Measurements from ENCODE around the gene GNG13.
"Not testable (repeated sequence)": the region's sequence is repeated elsewhere in the genome, so short reads cannot be mapped to it uniquely, and the experiment has no call there.

GNG13 gene

DNA sequence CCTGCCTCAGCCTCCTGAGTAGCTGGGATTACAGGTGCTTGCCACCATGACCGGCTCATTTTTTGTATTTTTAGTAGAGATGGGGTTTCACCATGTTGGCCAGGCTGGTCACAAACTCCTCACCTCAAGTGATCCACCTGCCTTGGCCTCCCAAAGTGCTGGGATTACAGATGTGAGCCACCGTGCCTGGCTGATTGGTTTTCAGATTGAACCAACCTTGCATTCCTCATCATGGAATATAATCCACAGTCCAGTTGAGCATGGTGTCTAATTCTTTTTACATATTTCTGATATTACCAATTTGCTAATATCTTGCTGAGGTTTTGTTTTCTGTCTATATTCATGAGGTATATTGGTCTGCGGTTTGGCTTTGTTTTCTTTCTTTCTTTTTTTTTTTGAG is 36.3 kb upstream of the GNG13 start:
- H3K9me3 Mint-ChIP-seq, H3K4me1 Mint-ChIP-seq, H3K27ac Mint-ChIP-seq, H3K36me3 Mint-ChIP-seq, H3K4me3 Mint-ChIP-seq, H3K27me3 Mint-ChIP-seq: not testable (repeated sequence)

- Mint-ChIP-seq H3K4me1 (no peaks in the 10 kb centered on the region), H3K9me3 (no peaks in the 10 kb centered on the region), H3K4me3 (no peak overlapping the region), H3K27me3 (peaks cover 1% of the 10 kb centered on the region), H3K27ac (no peak overlapping the region), H3K36me3 (no peaks in the 10 kb centered on the region)
Observed at GRCh38 chr16:836221-836620, 35.7 kb upstream of the GNG13 start.

GRCh38 chr16:835373-835772 is 34.8 kb upstream of the GNG13 start:
- Mint-ChIP-seq H3K4me1 (no peaks in the 10 kb centered on the region), H3K27ac (no peak overlapping the region), H3K9me3 (no peaks in the 10 kb centered on the region), H3K27me3 (peaks cover 1% of the 10 kb centered on the region), H3K4me3 (no peak overlapping the region), H3K36me3 (no peaks in the 10 kb centered on the region)

DNA sequence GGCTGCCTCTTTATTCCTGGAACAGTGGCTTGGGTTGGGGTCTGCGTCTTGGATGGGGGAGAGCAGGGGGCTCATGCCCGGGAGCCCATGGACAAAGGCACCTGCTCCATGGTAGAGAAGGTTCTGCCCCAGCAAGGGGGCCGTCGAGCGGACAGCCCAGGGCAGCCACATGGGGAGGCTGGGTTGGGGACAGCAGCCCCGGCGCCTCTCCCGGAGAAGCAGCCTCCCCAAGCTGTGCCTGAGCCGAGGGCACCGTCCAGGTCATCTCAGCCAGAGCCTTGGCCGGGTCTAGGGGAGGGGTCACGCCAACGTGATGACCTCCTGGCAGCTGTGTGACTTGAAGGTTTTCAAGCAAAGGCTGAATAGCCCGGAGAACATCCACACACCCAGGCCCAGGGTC is 32.9 kb upstream of the GNG13 start:
- Mint-ChIP-seq H3K4me3 (no peak overlapping the region), H3K27me3 (peaks cover 5% of the 10 kb centered on the region), H3K27ac (no peak overlapping the region), H3K9me3 (no peaks in the 10 kb centered on the region), H3K36me3 (no peaks in the 10 kb centered on the region), H3K4me1 (no peaks in the 10 kb centered on the region)

DNA sequence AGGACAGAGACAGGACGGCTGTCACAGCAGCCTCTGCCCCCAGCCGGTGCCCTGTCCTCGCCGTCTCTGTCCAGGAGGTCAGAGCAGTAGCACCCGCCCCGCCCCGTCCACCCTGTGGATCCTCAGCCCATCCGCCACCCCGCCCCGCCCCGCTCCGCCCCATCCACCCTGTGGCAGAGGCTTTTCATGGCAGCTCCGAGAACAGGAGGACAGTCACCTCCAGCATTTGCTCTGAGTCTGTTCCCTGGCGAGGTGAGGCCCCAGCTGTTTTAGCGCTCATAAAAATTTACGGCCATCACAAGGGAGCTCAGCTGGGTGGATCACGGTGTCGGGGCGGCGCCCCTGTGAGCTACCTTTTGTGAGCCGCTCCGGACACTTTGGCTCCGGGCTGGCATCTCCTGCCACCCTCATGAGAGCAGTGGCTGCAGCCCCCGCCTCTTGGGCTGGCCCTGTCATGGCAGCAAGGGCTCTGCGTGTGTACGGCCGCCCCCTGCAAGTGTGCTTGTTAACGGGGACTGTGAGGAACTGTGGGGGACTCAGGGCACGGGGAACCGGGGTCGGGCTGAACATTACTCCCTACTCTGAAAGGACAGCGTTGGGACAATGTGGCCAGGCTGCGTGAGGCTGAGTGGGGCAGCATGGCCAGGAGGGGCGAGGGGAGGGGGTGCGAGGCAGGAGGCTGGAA is 32.3 kb upstream of the GNG13 start:
- Mint-ChIP-seq H3K9me3 (no peaks in the 10 kb centered on the region), H3K4me1 (no peaks in the 10 kb centered on the region), H3K4me3 (no peak overlapping the region)

GRCh38 chr16:831571-832413 is 31.3 kb upstream of the GNG13 start:
- peaks cover 5% of the 10 kb centered on the region for H3K27me3 Mint-ChIP-seq
- no peak overlapping the region for H3K27ac Mint-ChIP-seq
- no peaks in the 10 kb centered on the region for H3K9me3 Mint-ChIP-seq
- H3K4me3 Mint-ChIP-seq, result no peak overlapping the region
- no peaks in the 10 kb centered on the region for H3K36me3 Mint-ChIP-seq
- no peaks in the 10 kb centered on the region for H3K4me1 Mint-ChIP-seq

More for the DNA sequence above, 32.3 kb upstream of the GNG13 start:
- Mint-ChIP-seq H3K27ac (no peak overlapping the region), H3K36me3 (no peaks in the 10 kb centered on the region), H3K27me3 (peaks cover 5% of the 10 kb centered on the region)

DNA sequence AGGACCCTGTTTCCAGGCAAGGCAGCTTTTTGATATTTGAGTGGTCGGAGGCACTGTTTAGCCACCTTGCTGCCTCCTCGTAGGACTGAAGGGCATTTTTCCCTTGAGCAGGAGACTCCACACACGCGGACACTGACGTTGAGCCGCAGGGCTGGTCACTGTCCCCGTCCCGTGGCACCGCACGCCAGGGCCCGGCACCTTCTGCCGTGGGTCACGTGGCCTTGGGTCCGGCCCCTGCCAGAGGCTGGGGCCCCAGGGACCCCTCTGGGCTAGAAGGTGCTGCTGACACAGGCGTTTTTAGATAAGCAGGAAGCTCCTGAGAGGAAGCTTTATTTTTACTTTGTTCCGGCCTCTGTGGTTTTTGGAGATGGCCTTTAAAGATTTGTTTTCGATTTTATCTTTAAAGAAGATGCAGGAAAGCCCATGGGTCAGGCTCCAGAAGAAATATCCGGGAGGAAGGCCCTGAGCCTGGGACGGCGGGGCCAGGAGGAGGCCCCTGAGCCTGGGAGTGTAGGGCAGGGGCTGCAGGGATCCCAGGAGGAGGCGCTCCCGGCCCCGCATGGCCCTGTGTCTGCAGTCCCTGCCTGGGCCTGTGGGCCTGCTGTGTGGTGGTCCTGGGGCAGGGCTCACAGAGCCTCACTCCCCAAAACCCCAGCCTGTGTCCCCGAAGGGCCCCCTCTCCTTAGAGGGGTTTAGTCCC is 30.5 kb upstream of the GNG13 start:
- H3K4me3 Mint-ChIP-seq, result no peak overlapping the region
- no peaks in the 10 kb centered on the region for H3K36me3 Mint-ChIP-seq
- H3K27ac Mint-ChIP-seq, result no peak overlapping the region
- H3K4me1 Mint-ChIP-seq, result no peaks in the 10 kb centered on the region
- peaks cover 5% of the 10 kb centered on the region for H3K27me3 Mint-ChIP-seq
- H3K9me3 Mint-ChIP-seq, result no peaks in the 10 kb centered on the region

DNA sequence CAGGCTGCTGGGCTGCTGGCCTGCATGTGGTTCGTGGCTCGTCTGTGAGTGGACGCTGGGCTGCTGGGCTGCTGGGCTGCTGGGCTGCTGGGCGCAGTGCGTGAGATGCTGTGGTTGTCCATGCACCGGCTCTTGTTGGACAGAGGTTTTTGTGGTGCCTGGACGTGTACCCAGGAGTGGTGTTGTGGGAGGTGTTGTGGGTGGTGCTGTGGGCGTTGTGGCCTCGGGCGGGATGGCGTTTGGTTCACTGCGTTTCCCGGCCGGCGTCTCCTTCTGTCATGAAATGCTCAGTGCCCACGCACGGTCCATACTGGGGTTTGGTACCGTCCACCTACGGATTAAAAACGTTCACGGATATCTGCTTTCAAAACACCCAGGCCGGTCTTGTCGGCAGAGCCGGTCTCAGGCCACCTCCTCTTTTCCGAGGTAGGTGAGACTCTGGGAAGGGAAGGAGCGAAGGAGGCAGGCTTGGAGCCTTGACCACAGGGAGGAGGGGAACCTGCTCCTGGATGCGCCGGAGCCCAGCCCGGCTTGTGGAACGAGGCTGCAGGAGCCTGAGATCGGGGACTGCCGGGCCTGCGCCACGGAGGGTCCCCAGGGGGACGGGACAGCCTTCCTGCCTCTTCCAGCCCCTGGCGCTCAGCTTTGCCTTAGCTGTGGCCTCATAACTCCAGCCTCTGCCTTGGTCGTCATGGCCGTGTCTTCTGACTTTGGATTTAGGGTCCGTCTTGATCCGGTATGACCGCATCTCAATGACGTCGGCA is 29.8 kb upstream of the GNG13 start:
- H3K9me3 Mint-ChIP-seq, result no peaks in the 10 kb centered on the region
- H3K4me3 Mint-ChIP-seq, result no peak overlapping the region
- peaks cover 7% of the 10 kb centered on the region for H3K27me3 Mint-ChIP-seq
- no peaks in the 10 kb centered on the region for H3K36me3 Mint-ChIP-seq
- H3K27ac Mint-ChIP-seq, result no peak overlapping the region
- H3K4me1 Mint-ChIP-seq, result no peaks in the 10 kb centered on the region

GRCh38 chr16:828891-829290 is 28.4 kb upstream of the GNG13 start:
- Mint-ChIP-seq H3K36me3 (no peaks in the 10 kb centered on the region), H3K27me3 (peaks cover 8% of the 10 kb centered on the region), H3K4me3 (no peak overlapping the region), H3K4me1 (no peaks in the 10 kb centered on the region), H3K27ac (no peak overlapping the region), H3K9me3 (no peaks in the 10 kb centered on the region)

DNA sequence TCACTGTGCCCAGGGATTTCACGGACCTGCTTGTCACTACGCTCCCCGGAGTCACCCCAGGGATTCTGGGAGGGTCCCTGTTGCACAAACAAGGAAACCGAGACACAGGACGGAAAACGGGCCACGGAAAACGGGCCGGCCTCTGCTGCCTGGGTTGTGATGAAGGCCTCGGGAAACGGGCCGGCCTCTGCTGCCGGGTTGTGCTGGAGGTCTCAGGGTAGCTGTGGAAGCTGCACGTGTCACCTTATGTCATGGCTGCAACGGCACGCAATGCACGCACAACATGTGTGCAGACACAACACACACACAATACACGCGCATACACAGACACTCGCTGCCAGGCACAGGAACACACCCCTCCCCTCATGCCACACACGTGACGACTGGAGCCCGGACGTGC is 27.0 kb upstream of the GNG13 start:
- H3K4me1 Mint-ChIP-seq, result no peaks in the 10 kb centered on the region
- no peak overlapping the region for H3K27ac Mint-ChIP-seq
- H3K27me3 Mint-ChIP-seq, result peaks cover 8% of the 10 kb centered on the region
- no peaks in the 10 kb centered on the region for H3K36me3 Mint-ChIP-seq
- H3K9me3 Mint-ChIP-seq, result no peaks in the 10 kb centered on the region
- H3K4me3 Mint-ChIP-seq, result no peak overlapping the region

- Mint-ChIP-seq H3K27me3 (peaks cover 14% of the 10 kb centered on the region), H3K9me3 (no peaks in the 10 kb centered on the region), H3K36me3 (no peaks in the 10 kb centered on the region), H3K4me3 (no peak overlapping the region), H3K27ac (no peak overlapping the region), H3K4me1 (no peaks in the 10 kb centered on the region)
Observed at GRCh38 chr16:825341-826061, 25.0 kb upstream of the GNG13 start.

GRCh38 chr16:824601-825000 is 24.1 kb upstream of the GNG13 start:
- Mint-ChIP-seq H3K27me3 (peaks cover 10% of the 10 kb centered on the region), H3K4me3 (no peak overlapping the region), H3K27ac (no peak overlapping the region), H3K4me1 (peaks cover 5% of the 10 kb centered on the region), H3K9me3 (no peaks in the 10 kb centered on the region), H3K36me3 (no peaks in the 10 kb centered on the region)

GRCh38 chr16:824194-824593 is 23.7 kb upstream of the GNG13 start:
- H3K27me3 Mint-ChIP-seq, result peaks cover 9% of the 10 kb centered on the region
- peaks cover 9% of the 10 kb centered on the region for H3K4me1 Mint-ChIP-seq
- no peaks in the 10 kb centered on the region for H3K9me3 Mint-ChIP-seq
- no peaks in the 10 kb centered on the region for H3K36me3 Mint-ChIP-seq
- H3K4me3 Mint-ChIP-seq, result no peak overlapping the region
- no peak overlapping the region for H3K27ac Mint-ChIP-seq

- Mint-ChIP-seq H3K4me1 (peaks cover 9% of the 10 kb centered on the region), H3K27me3 (peaks cover 9% of the 10 kb centered on the region), H3K9me3 (no peaks in the 10 kb centered on the region), H3K27ac (no peak overlapping the region), H3K4me3 (no peak overlapping the region), H3K36me3 (no peaks in the 10 kb centered on the region)
Observed at GRCh38 chr16:822909-823297, 22.4 kb upstream of the GNG13 start.
